B cell (primary cell): ENCODE measurements around the gene PTX4. TPM values are rescaled to one million over a fixed set of nuclear protein-coding genes. Genes with fewer than 3 reads are reported as not detected.

Experiments used
- ATAC-seq: fragments of 200-7000 bp; cut with Tn5 transposase; one replicate; pipeline ENCODE4 v1.10.0; 2021; ENCODE audit warnings: low read depth, mild to moderate bottlenecking, moderate number of reproducible peaks, moderate library complexity
- CTCF ChIA-PET: fragments of 350-600 bp; sonication (Branson Sonifier 250); formaldehyde crosslinking; loops from one replicate; lab custom pipeline; 2021; ENCODE audit warnings: antibody characterized with exemption, inconsistent platforms; lab: Charles Lee
- POLR2A ChIA-PET: fragments of 350-600 bp; sonication (Branson Sonifier 250); formaldehyde crosslinking; loops from one replicate; lab custom pipeline; 2021; ENCODE audit warnings: antibody characterized with exemption; lab: Charles Lee
- DNase-seq: peaks from one replicate; pipeline ENCODE4 v3.0.0; 2013
- H2AFZ ChIP-seq: 2 replicates; pipeline ENCODE4 v1.6.1; 2012; ENCODE audit warnings: mild to moderate bottlenecking, low read depth, low read length; ENCODE audit not compliant: insufficient read depth, poor library complexity, severe bottlenecking
- H3K27ac ChIP-seq, 2 donors: 1 replicate in 1 of 2; 2 replicates in 1 of 2; pipeline ENCODE4 v1.5.1; 2012 to 2013; ENCODE audit warnings: low read length in 2 of 2, mild to moderate bottlenecking in 2 of 2, moderate library complexity in 1 of 2
- H3K27me3 ChIP-seq, 4 experiments: fragments of 200-600 bp in 1 of 4; sonication (generic) in 1 of 4; replicated peaks in 1 of 4; 1 replicate in 2 of 4; 2 replicates in 2 of 4; pipeline versions ENCODE4 v1.6.1 to v1.7.0; 2013 to 2016; ENCODE audit warnings: low read length in 3 of 4, mild to moderate bottlenecking in 2 of 4, mixed read lengths in 1 of 4, moderate library complexity in 1 of 4; ENCODE audit not compliant: insufficient read depth in 4 of 4, control insufficient read depth in 3 of 4; ENCODE audit errors: control extremely low read depth in 1 of 4
- H3K36me3 ChIP-seq, 2 experiments: replicated peaks in 1 of 2; 1 replicate in 1 of 2; 2 replicates in 1 of 2; pipeline versions ENCODE4 v1.6.1 to v1.7.1; 2013; ENCODE audit warnings: low read length in 1 of 2; ENCODE audit not compliant: insufficient read depth in 2 of 2, control insufficient read depth in 1 of 2; ENCODE audit errors: control extremely low read depth in 1 of 2, extremely low read depth in 1 of 2
- H3K4me1 ChIP-seq, 2 donors: fragments of 200-600 bp in 1 of 2; sonication (generic) in 1 of 2; 1 replicate in 1 of 2; 2 replicates in 1 of 2; pipeline versions ENCODE4 v1.5.1 to v1.6.1; 2013 to 2017; ENCODE audit warnings: low read length in 2 of 2; ENCODE audit not compliant: control insufficient read depth in 2 of 2, insufficient read depth in 2 of 2
- H3K4me2 ChIP-seq: replicated peaks from 2 replicates; pipeline ENCODE3; 2012; ENCODE audit warnings: mild to moderate bottlenecking, low read depth, low read length; ENCODE audit not compliant: poor library complexity, severe bottlenecking
- H3K4me3 ChIP-seq, 5 experiments: fragments of 200-600 bp in 1 of 5; sonication (generic) in 1 of 5; 1 replicate in 3 of 5; 2 replicates in 2 of 5; pipeline versions ENCODE4 v1.5.1 to v1.7.0; 2011 to 2016; ENCODE audit warnings: low read length in 4 of 5, mild to moderate bottlenecking in 4 of 5, low read depth in 2 of 5, control low read depth in 1 of 5, moderate library complexity in 1 of 5; ENCODE audit not compliant: insufficient read depth in 1 of 5; ENCODE audit errors: control extremely low read depth in 1 of 5, extremely low read depth in 1 of 5
- H3K79me2 ChIP-seq: fragments of 200-600 bp; sonication (generic); one replicate; pipeline ENCODE4 v1.6.0; 2016; ENCODE audit warnings: low read length; ENCODE audit not compliant: control insufficient read depth, insufficient read depth
- H3K9ac ChIP-seq: fragments of 200-600 bp; sonication (generic); 2 replicates; pipeline ENCODE4 v1.6.1; 2017; ENCODE audit warnings: mild to moderate bottlenecking, low read length, moderate library complexity
- H3K9me3 ChIP-seq, 3 donors: one replicate each; pipeline versions ENCODE4 v1.6.1 to v1.7.1; 2013; ENCODE audit warnings: low read length in 2 of 3; ENCODE audit not compliant: control insufficient read depth in 2 of 3, insufficient read depth in 1 of 3; ENCODE audit errors: control extremely low read depth in 1 of 3
- H4K20me1 ChIP-seq: 2 replicates; pipeline ENCODE4 v1.6.0; 2012; ENCODE audit warnings: mild to moderate bottlenecking, low read length; ENCODE audit not compliant: insufficient read depth, control insufficient read depth, poor library complexity, severe bottlenecking
- H3K27ac Mint-ChIP-seq: one replicate; pipeline ENCODE4 v1.8.0; 2021; ENCODE audit warnings: mixed read lengths
- H3K27me3 Mint-ChIP-seq: one replicate; pipeline ENCODE4 v1.8.0; 2021; ENCODE audit warnings: mixed read lengths
- H3K4me1 Mint-ChIP-seq: one replicate; pipeline ENCODE4 v1.8.0; 2021; ENCODE audit warnings: mixed read lengths
- H3K4me3 Mint-ChIP-seq: one replicate; pipeline ENCODE4 v1.8.0; 2021; ENCODE audit warnings: mixed read lengths
- H3K9me3 Mint-ChIP-seq: one replicate; pipeline ENCODE4 v1.8.0; 2022; ENCODE audit warnings: mixed read lengths; ENCODE audit not compliant: insufficient read depth
- CTCF ChIP-seq: fragments of 200-600 bp; IDR thresholded peaks from one replicate; pipeline ENCODE4 v1.8.0; 2022; ENCODE audit warnings: antibody characterized with exemption, mild to moderate bottlenecking
- EZH2 ChIP-seq: IDR thresholded peaks from 2 replicates; pipeline ENCODE4 v1.6.1; 2012; ENCODE audit warnings: borderline replicate concordance, low read depth, mild to moderate bottlenecking, moderate library complexity, low read length; ENCODE audit not compliant: insufficient read depth, poor library complexity, severe bottlenecking
- WGBS: methylation state at CpG from one replicate; pipeline ENCODE4 v1.1.5; 2013; ENCODE audit warnings: missing lambda C conversion rate; ENCODE audit not compliant: insufficient coverage; 5-methylcytosine and 5-hydroxymethylcytosine counted together
- intact Hi-C: fragments of 100-400 bp; cut with micrococcal nuclease; formaldehyde crosslinking; loops from one replicate; pipeline ENCODE4 v1.10.0; 2022
- polyA plus RNA-seq: library from polyadenylated mRNA; depleted of rRNA; stranded (reverse); fragments of >200 nt; gene quantifications from 2 replicates; pipeline ENCODE4 v1.2.3, GENCODE V29; 2012
- total RNA-seq, 2 donors: library from RNA; stranded (reverse); fragments of 120-200 nt in 1 of 2; gene quantifications; 1 replicate in 1 of 2; 2 replicates in 1 of 2; pipeline versions ENCODE4 v1.2.3 to v1.2.4, GENCODE V29; 2013 to 2022

PTX4 gene
- total and polyA plus RNA-seq, 2 donors (not counting 1 experiment from before 2014, with no cell fraction given): 0.33 TPM; not detected in 1

GRCh38 chr16:1525871-1526607 is 37.3 kb upstream of the PTX4 start:
- DNase-seq: no peak
- Mint-ChIP-seq H3K27me3 (no peaks in the 10 kb centered on the region), H3K9me3 (no peaks in the 10 kb centered on the region), H3K27ac (no peak overlapping the region), H3K4me1 (no peaks in the 10 kb centered on the region), H3K4me3 (no peak overlapping the region)
- no peak for TF ChIP-seq EZH2
- no peak for TF ChIP-seq CTCF
- intact Hi-C loops: no loop called here
- Histone ChIP-seq H3K27me3 (no peaks in the 10 kb centered on the region), H3K36me3 (no peaks in the 10 kb centered on the region), H3K79me2 (no peaks in the 10 kb centered on the region), H3K4me2 (no peak overlapping the region), H2AFZ (no peak overlapping the region), H3K27ac (no peak overlapping the region), H3K9me3 (no peaks in the 10 kb centered on the region), H4K20me1 (no peaks in the 10 kb centered on the region), H3K4me1 (peaks cover 0 to 2% of the 10 kb centered on the region in 2 donors), H3K9ac (no peak overlapping the region), H3K4me3 (no peak overlapping the region)
- ChIA-PET POLR2A (no interaction called here), CTCF (no interaction called here)
- no peak for ATAC-seq
- WGBS: 74% methylated on average over 36 of the region's 44 CpGs

- H3K4me3 Mint-ChIP-seq: no peak overlapping the region
- no peak overlapping the region for H3K4me3 ChIP-seq
- ChIA-PET CTCF (no interaction called here), POLR2A (no interaction called here)
- ATAC-seq (no peak), DNase-seq (no peak)
- no peaks in the 10 kb centered on the region for H3K9me3 Mint-ChIP-seq
- no peaks in the 10 kb centered on the region for H3K9me3 ChIP-seq
- H3K9ac ChIP-seq: no peak overlapping the region
- H2AFZ ChIP-seq: no peak overlapping the region
- TF ChIP-seq CTCF (no peak), EZH2 (no peak)
- no peaks in the 10 kb centered on the region for H3K36me3 ChIP-seq
- H3K27me3 Mint-ChIP-seq: no peaks in the 10 kb centered on the region
- no peaks in the 10 kb centered on the region for H3K27me3 ChIP-seq
- H3K27ac ChIP-seq: no peak overlapping the region
- WGBS: 94% methylated on average over 26 of the region's 26 CpGs
- no peaks in the 10 kb centered on the region for H4K20me1 ChIP-seq
- peaks cover 0 to 2% of the 10 kb centered on the region in 2 donors for H3K4me1 ChIP-seq
- no peaks in the 10 kb centered on the region for H3K79me2 ChIP-seq
- no peak overlapping the region for H3K27ac Mint-ChIP-seq
- H3K4me2 ChIP-seq: no peak overlapping the region
- no peaks in the 10 kb centered on the region for H3K4me1 Mint-ChIP-seq
- intact Hi-C loops: no loop called here
Observed at GRCh38 chr16:1524366-1524765, 35.6 kb upstream of the PTX4 start.
